Measurements from ENCODE around the gene MYH6.

DNA sequence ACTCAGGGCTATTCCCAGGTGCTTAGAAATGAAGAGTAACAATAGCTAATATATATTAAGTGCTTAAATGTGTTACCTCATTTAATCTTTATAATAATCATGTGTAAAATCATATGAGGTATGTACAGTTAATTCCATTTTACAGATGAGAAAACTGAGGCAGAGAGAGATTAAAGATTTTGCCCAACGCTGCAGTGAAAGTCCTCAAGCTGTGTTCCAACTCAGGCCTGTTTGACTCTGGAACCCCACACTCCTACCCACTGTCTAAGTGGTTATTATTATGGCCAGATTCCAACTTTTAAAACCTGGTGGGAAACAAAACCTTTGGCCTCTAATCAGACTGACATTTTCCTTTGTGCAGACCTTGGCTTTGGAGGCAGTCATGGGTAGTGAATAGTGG lies 21.1 kb downstream of the MYH6 start:
- TF ChIP-seq, protein P1, sequence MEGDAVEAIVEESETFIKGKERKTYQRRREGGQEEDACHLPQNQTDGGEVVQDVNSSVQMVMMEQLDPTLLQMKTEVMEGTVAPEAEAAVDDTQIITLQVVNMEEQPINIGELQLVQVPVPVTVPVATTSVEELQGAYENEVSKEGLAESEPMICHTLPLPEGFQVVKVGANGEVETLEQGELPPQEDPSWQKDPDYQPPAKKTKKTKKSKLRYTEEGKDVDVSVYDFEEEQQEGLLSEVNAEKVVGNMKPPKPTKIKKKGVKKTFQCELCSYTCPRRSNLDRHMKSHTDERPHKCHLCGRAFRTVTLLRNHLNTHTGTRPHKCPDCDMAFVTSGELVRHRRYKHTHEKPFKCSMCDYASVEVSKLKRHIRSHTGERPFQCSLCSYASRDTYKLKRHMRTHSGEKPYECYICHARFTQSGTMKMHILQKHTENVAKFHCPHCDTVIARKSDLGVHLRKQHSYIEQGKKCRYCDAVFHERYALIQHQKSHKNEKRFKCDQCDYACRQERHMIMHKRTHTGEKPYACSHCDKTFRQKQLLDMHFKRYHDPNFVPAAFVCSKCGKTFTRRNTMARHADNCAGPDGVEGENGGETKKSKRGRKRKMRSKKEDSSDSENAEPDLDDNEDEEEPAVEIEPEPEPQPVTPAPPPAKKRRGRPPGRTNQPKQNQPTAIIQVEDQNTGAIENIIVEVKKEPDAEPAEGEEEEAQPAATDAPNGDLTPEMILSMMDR (IDR thresholded peaks at IDR 0.05) = no peak
- TF ChIP-seq POLR2A (IDR thresholded peaks at IDR 0.05) = no peak

All from body of pancreas (tissue), 4 donors.